Hematopoietic multipotent progenitor cell treated with erythropoietin and hydrocortisone succinate and interleukin-3 and kit ligand, for 17 days (in vitro differentiated cells): ENCODE data around the gene AKAP13.

Experiments used
- DNase-seq: peaks from one replicate; pipeline ENCODE4 v3.0.0-alpha.2; 2015; ENCODE audit warnings: low spot score

AKAP13 gene

GRCh38 chr15:85730001-85730820, 349.8 kb downstream of the AKAP13 start:
- peak; percentile 72 for DNase-seq

GRCh38 chr15:85733416-85733815, 353.0 kb downstream of the AKAP13 start:
- DNase-seq: peak; percentile 9

GRCh38 chr15:85737061-85737460, 356.7 kb downstream of the AKAP13 start:
- no peak for DNase-seq

- no peak for DNase-seq
Measured at GRCh38 chr15:85741021-85741421, 360.6 kb downstream of the AKAP13 start.

- no peak for DNase-seq
Measured at GRCh38 chr15:85741662-85742061, 361.3 kb downstream of the AKAP13 start.

GRCh38 chr15:85742186-85742821, 361.9 kb downstream of the AKAP13 start:
- DNase-seq: no peak

DNA sequence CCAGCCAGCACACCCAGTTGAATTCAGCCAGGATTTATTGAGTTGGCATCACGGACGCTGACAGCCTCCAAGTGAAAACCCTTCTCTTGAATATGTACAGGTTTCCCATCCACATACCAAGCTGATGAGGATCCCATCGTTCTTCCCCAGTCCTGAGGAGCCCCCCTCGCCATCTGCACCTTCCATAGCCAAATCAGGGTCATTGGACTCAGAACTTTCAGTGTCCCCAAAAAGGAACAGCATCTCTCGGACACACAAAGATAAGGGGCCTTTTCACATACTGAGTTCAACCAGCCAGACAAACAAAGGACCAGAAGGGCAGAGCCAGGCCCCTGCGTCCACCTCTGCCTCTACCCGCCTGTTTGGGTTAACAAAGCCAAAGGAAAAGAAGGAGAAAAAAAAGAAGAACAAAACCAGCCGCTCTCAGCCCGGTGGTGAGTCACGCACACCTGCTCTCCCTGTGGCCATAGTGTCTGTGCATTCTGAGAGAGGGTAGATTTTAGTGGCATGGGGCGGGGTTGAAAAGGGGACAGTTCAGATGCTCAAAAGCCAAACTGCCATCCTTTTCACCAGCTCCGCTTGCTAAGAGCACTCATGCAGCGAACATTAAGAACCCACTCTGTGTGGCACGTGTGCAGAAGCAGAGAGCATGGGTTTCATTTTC, 363.1 kb downstream of the AKAP13 start:
- no peak for DNase-seq

DNA sequence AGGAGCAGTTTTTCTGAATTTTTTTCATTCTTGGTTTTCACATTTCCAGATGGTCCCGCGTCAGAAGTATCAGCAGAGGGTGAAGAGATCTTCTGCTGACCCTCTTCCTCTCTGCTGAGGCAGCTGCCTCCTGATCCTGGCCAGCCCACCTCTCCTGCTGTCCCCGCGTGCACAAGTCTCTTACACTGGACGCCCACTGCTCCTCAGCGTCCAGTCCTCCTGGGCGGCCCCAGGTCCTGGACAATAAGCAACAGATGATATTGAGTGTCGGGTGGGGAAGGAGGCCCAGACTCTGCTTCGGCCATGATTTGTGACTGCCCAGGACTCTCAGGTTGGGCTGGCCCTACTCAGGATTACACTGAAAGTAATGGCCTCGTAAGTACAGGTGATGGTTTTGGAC, 364.2 kb downstream of the AKAP13 start:
- DNase-seq: no peak

- DNase-seq: no peak
Measured at GRCh38 chr15:85745023-85745422, 364.6 kb downstream of the AKAP13 start.

DNA sequence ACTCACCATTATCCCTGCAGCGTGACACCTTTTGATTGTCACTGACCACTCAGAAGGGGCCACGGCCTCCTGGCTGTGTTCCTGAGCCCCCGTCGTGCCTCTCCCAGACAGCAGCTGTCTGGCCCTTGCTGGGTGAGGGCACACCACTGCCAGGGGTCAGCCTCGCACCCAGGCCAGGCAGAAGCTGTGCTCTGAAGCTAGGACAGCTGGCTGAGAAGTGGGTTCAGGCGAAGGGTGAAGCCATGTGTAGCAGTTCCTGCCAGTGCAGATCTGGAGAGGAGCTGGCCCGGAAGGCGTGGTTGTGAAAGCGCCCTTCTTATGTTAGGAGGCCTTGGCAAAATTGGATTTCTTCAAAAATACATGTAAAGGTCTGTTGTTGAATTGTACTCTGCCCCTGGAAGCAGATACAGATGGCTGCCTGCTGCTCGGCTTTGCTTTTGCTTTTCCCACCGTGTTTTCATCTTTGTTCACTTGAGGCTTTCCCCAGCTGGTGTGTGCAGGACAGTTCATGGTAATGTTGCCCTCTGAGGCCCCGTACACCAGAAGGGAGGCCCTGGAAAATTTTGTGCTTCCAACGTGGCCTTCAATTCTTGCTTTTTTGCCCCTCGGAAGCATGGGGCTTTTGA, 365.2 kb downstream of the AKAP13 start:
- DNase-seq: no peak

DNA sequence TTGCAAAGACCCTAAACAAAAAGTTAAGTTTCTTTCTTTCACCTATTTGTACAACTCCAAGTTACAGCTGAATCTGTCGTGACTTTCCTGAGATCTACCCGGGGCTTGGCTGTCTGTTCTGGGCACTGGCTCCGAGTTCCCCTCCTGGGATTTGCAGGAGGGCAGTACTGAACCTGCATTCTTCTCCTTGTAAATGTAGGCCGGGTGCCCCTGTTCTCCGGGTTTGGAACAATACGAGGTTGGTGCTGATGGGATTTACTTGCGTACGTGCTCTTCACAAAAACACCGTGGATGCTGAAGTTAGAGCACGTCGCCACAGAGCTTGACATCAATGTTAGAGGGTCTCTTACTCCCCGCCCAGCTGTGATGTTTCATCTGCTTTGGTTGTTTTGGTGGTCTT, 366.2 kb downstream of the AKAP13 start:
- DNase-seq: no peak

DNA sequence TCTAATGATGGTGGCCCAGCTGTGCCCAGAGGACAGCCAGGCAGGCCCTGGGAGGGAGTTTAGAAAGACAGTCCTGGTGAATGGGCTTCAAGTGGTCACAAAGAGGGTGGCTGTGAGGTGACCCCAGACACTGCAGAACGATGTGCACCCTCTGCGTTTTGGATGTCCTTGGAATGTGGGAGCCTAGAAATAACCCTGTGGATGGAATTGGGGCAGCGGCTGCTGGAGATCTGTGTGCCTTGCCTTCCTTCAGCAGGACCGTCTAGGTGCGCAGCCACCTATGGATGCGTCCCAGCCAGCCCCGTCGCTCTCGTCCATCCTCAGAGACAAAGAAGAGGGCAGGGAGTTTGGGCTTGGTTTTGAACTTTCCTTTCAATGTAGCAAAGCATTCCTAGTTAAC, 367.8 kb downstream of the AKAP13 start:
- no peak for DNase-seq

GRCh38 chr15:85748729-85749128, 368.3 kb downstream of the AKAP13 start:
- no peak for DNase-seq

DNA sequence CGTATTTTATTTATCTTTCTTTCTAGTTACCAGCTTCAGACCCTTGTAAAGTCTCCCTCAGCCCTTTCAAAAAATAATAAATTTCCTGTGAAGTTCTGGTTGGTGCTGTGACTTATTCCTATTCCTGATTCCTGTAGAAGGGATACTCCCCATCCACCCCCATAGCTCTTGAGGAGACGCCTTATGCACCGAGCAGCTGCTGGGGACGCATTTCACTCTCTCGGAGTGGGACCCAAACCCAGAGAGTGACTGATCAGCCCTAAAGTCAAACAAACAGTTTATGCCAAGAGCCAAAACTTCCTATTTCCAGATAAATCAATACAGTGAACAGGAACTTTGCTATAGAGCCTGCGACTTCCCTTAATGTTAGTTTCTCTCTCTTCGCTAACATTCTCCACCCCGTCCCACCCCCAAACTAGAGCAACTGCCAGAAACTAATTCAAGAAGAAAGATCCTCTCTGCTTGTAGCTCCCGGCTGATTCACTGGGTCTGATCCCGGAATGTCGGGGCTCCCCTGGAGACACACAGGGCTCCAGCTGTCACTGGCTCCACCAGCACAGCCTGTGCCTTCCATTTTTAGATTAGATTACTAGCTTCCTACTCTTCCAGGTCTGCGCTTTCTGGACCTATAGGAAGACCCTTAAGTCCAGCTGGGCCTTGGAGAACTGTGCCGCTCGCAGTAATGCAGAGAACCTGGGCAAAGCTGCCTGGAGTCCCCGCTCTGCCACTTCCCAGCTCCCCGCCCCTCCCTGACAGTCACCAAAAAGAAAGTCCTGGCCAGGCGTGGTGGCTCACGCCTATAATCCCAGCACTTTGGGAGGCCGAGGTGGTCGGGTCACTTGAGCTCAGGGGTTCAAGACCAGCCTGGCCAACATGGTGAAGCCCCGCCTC, 369.1 kb downstream of the AKAP13 start:
- DNase-seq: no peak

DNA sequence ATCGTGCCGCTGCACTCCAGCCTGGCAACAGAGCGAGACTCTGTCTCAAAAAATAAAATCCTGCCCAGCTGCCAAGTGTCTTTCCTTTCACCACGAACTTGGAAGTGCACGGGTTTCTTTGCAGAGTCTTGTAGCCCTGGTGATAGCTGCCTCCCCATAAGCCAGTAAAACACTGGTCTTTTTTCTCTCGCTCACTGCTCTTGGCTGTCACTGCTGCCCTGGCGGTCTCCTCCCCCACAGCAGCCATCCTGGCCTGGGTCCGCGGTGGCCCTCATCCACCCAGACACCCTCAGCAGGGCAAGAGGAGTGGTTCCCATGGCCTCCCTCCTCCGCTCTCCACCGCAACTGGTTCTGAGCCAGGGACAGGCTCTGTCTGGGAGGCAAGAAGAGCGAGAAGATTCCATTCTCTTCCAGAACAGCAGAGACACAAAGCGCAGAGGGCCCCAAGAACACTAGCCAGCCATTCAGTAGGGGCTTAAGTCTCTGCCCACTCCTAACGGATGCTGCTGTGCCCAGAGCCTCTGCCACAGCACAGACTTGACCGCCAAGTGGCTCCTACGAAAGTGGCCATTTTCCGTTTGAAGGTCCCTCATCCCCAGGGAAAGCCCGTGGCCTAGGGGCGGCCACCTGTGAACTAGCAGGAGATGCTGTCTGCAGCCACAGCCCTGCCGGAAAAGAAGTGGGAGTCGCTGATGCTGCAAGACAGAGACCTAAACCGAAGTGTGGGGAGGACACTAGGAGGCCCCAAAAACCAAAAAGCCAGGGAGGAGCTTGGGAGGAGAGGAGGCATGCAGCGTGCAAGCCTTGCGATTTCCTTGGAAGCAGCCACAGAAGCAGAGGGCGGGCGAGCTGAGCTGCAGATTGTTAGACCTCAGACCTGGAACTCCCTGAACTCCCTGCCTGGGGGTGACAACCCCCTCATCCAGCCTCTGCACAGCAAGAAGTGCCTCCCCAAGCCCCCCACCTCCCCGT, 370.2 kb downstream of the AKAP13 start:
- no peak for DNase-seq

- DNase-seq: no peak
Measured at GRCh38 chr15:85751291-85752123, 371.1 kb downstream of the AKAP13 start.

DNA sequence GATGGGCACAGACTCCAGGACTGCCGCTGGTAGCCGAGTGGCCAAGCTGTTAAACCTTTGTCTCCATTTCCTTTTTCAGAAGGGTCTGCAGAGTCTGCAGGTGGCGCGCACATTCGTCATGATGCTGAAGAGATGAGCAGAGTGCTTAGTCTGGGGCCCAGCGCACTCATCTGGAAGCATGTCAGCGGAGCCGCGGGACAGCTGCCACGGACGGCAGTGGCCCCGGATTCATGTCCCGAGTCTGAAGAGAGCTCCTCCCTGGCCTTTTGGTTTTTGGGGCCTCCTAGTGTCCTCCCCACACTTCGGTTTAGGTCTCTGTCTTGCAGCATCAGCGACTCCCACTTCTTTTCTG, 371.7 kb downstream of the AKAP13 start:
- no peak for DNase-seq

GRCh38 chr15:85752491-85752961, 372.1 kb downstream of the AKAP13 start:
- DNase-seq: no peak

DNA sequence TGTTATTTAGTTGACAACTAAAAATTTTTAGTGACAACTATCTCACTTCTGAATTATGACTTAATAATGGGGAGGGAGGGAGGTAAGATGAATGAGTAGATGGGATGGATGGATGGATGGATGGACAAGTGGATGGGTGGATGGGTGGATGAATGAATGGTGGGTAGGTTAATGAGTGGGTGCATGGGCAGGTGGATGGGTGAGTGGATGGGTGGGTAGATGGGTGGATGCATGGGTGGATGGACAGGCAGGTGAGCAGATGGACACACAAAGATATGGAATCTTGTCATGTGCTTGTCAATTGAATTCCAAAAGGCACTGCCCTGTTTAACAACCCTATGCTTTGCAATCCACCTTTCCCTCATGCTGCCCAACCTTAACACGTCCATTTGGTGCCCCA, 372.9 kb downstream of the AKAP13 start:
- DNase-seq: no peak
